ENCODE measurements around the gene GPR18. TPM values are rescaled to one million over a fixed set of nuclear protein-coding genes. Genes with fewer than 3 reads are reported as not detected.

The GPR18 gene
- total and polyA plus RNA-seq, 9 donors = 0.30 to 0.73 TPM; not detected in 7

DNA sequence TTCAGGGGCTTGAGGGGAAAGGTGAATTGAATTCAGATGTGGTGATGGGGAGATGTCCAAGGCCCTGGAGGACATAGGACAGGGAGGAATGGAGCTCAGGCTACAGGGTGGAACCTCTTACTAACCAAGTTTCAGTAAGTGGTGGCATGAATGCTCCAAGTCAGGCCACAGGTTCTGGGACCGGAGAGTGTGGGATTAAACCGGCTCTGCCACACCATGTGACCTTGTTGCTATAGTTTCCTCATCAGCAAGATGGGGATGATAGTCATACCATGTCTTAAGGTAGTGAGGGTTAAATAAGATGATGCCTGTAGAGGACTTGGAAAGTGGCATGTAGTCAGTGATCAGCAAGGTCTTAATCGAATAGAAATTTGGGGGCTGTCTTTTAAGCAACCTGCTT lies 32.7 kb upstream of the GPR18 start:
- Histone ChIP-seq H3K9me3 (no peaks in the 10 kb centered on the region), H3K27me3 (no peaks in the 10 kb centered on the region), H3K27ac (no peak overlapping the region), H3K4me1 (ENCODE audit: insufficient read depth) (peaks cover 2% of the 10 kb centered on the region), H3K4me3 (no peak overlapping the region), H3K36me3 (no peaks in the 10 kb centered on the region)
- TF ChIP-seq, protein P1, sequence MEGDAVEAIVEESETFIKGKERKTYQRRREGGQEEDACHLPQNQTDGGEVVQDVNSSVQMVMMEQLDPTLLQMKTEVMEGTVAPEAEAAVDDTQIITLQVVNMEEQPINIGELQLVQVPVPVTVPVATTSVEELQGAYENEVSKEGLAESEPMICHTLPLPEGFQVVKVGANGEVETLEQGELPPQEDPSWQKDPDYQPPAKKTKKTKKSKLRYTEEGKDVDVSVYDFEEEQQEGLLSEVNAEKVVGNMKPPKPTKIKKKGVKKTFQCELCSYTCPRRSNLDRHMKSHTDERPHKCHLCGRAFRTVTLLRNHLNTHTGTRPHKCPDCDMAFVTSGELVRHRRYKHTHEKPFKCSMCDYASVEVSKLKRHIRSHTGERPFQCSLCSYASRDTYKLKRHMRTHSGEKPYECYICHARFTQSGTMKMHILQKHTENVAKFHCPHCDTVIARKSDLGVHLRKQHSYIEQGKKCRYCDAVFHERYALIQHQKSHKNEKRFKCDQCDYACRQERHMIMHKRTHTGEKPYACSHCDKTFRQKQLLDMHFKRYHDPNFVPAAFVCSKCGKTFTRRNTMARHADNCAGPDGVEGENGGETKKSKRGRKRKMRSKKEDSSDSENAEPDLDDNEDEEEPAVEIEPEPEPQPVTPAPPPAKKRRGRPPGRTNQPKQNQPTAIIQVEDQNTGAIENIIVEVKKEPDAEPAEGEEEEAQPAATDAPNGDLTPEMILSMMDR (IDR thresholded peaks at IDR 0.05) = no peak
- no peak for TF ChIP-seq POLR2A (IDR thresholded peaks at IDR 0.05)
- TF ChIP-seq EP300 (IDR thresholded peaks at IDR 0.05) = no peak
- no peak for DNase-seq
- intact Hi-C loops (cut with DNase I) = no loop called here
- WGBS, 3 donors = 87 to 92% (median 91%) methylated on average over 3 of the region's 3 CpGs

DNA sequence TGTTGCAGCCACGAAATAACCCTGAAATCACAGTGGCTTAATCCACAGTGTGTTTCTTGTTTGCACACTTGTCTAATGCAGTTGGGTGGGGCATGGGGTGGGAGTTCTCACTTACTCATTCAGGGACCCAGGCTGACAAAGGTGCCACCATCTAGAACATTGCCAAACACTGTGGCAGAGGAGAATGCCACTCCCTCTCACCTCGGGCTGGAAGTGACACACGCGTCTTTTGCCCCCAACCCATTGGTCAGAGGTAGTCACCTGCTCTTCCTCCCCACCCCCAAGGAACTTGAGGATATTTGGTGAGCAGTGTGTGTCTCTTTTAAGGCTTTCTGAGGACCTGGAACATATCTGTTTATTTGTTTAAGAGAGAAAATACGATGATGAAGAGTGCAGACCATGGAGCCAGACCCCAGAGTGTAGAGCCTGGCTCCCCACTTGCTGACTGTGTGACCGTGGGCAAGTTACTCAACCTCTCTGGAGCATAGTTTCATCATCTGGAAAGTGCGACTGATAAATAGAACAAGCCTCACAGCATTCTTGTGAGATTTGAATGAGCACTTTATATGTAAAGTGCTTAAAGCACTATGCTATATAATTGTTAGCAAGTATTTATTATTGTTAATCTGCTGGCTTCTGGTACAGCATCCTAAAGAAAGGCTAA lies 31.6 kb upstream of the GPR18 start:
- Histone ChIP-seq H3K36me3 (no peaks in the 10 kb centered on the region), H3K9me3 (no peaks in the 10 kb centered on the region), H3K4me3 (no peak overlapping the region), H3K4me1 (ENCODE audit: insufficient read depth) (peaks cover 5% of the 10 kb centered on the region), H3K27me3 (no peaks in the 10 kb centered on the region), H3K27ac (no peak overlapping the region)
- intact Hi-C loops (cut with DNase I) = no loop called here
- WGBS, 3 donors = 88 to 89% (median 89%) methylated on average over 7 of the region's 7 CpGs
- TF ChIP-seq POLR2A (IDR thresholded peaks at IDR 0.05) = no peak
- no peak for DNase-seq

DNA sequence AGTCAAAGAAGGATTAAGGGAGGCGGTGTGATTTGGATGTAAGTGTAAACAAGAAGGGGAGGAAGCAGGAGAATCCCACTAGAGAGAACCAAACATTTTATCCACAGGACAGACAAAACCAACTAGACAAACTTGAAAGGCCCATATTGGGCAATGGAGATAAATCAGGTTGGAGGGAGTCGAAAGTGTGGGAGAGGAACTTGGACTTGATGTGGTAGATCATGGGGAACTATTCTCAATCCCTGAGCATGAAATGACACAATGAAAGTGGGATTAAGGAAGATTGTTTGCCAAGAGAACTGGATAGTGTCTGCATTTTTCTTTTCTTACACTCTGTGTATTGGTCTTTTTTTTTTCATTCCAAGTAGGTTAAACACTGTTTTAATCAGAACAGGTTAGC lies 31.1 kb upstream of the GPR18 start:
- no peak overlapping the region for H3K27ac ChIP-seq
- intact Hi-C loops (cut with DNase I) = no loop called here
- no peak for DNase-seq
- no peak overlapping the region for H3K4me3 ChIP-seq
- H3K27me3 ChIP-seq = no peaks in the 10 kb centered on the region
- peaks cover 5% of the 10 kb centered on the region for H3K4me1 ChIP-seq (ENCODE audit: insufficient read depth)
- no peaks in the 10 kb centered on the region for H3K36me3 ChIP-seq
- TF ChIP-seq, protein P1 (IDR thresholded peaks at IDR 0.05) = no peak
- TF ChIP-seq EP300 (IDR thresholded peaks at IDR 0.05) (no peak), POLR2A (IDR thresholded peaks at IDR 0.05) (no peak)
- no peaks in the 10 kb centered on the region for H3K9me3 ChIP-seq
- 79 to 96% (median 85%) methylated on average over 2 of the region's 2 CpGs for WGBS, 3 donors

DNA sequence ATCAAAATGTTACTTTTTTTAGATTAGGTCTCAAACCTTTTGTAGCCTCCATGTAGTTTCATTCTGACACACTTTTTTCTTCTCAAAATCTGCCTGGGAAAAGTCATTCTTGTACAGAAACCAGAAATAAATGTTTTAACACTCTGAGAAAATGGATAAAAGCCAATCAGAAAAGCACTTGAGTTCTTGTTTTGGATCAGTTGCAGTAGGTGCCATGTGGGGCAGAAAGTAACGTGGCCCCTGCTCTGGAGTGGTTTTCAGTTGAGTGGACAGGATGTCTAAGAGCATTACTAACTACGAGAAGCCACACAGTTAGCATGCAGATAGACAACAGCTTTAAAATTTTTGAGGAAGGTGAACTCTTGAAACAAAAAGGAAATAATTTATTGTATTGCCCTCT lies 29.9 kb upstream of the GPR18 start:
- TF ChIP-seq EP300 (IDR thresholded peaks at IDR 0.05) (no peak), POLR2A (IDR thresholded peaks at IDR 0.05) (no peak)
- TF ChIP-seq, protein P1 (IDR thresholded peaks at IDR 0.05) = no peak
- H3K4me3 ChIP-seq = no peak overlapping the region
- 59 to 69% (median 65%) methylated on average over 2 of the region's 2 CpGs for WGBS, 3 donors
- H3K4me1 ChIP-seq (ENCODE audit: insufficient read depth) = peaks cover 5% of the 10 kb centered on the region
- no peaks in the 10 kb centered on the region for H3K9me3 ChIP-seq
- no peak overlapping the region for H3K27ac ChIP-seq
- no peak for DNase-seq
- intact Hi-C loops (cut with DNase I) = no loop called here
- no peaks in the 10 kb centered on the region for H3K36me3 ChIP-seq
- H3K27me3 ChIP-seq = no peaks in the 10 kb centered on the region

DNA sequence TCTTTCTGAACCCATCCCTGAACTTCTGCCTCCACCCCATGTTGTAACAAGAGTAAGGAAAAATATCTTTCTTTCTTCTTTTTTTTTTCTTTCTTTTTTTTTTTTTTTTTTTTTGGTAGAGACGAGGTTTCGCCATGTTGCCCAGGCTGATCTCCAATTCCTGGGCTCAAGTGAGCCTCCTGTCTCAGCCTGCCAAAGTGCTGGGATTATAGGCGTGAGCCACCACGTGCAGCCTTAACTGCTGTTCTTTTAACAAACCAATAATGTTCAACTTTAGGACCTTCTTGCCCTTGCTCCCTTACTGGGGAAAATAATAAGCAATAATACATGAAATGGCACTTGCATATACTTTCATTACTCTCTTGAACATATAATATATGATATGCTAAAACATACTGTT lies 29.4 kb upstream of the GPR18 start:
- Histone ChIP-seq H3K9me3 (no peaks in the 10 kb centered on the region), H3K27ac (no peak overlapping the region), H3K4me1 (ENCODE audit: insufficient read depth) (peaks cover 5% of the 10 kb centered on the region), H3K36me3 (no peaks in the 10 kb centered on the region), H3K4me3 (no peak overlapping the region), H3K27me3 (no peaks in the 10 kb centered on the region)
- WGBS, 3 donors = 72 to 83% (median 78%) methylated on average over 4 of the region's 4 CpGs
- DNase-seq = no peak
- intact Hi-C loops (cut with DNase I) = no loop called here
- TF ChIP-seq, protein P1 (IDR thresholded peaks at IDR 0.05) = no peak
- no peak for TF ChIP-seq POLR2A (IDR thresholded peaks at IDR 0.05)
- TF ChIP-seq EP300 (IDR thresholded peaks at IDR 0.05) = no peak
